Measurements from ENCODE around the gene INPP5K. TPM values are rescaled to one million over a fixed set of nuclear protein-coding genes. Genes with fewer than 3 reads are reported as not detected.

Gene INPP5K
- total RNA-seq, 1 experiment from 2014 or later, result 29.4 TPM

GRCh38 chr17:1482680-1483079, 33.7 kb downstream of the INPP5K start:
- Histone ChIP-seq H3K4me2 (ENCODE audit: insufficient read depth, insufficient read length, low read length) (no peak overlapping the region), H3K9me3 (ENCODE audit: control insufficient read depth, low read depth, low read length) (no peaks in the 10 kb centered on the region), H2BK120ac (ENCODE audit: low read depth, low read length, poor library complexity, severe bottlenecking) (no peak overlapping the region), H2BK12ac (ENCODE audit: insufficient read length, low read depth, low read length) (no peak overlapping the region), H3K79me1 (ENCODE audit: insufficient read depth, low read depth, low read length, poor library complexity, severe bottlenecking) (no peaks in the 10 kb centered on the region), H4K20me1 (ENCODE audit: control insufficient read depth, insufficient read depth, insufficient read length) (no peaks in the 10 kb centered on the region), H3K23ac (ENCODE audit: insufficient read length, low read depth, low read length) (no peak overlapping the region), H4K91ac (ENCODE audit: insufficient read length, low read depth, low read length) (no peak overlapping the region), H3K23me2 (ENCODE audit: insufficient read length, low read depth, low read length, poor library complexity, severe bottlenecking) (peaks cover 11% of the 10 kb centered on the region), H3K27me3 (ENCODE audit: insufficient read depth, low read length) (no peaks in the 10 kb centered on the region), H2AK5ac (ENCODE audit: insufficient read length, low read length) (no peak overlapping the region), H2AFZ (ENCODE audit: low read length) (no peak overlapping the region), H3K56ac (ENCODE audit: insufficient read length, low read depth, low read length) (no peak overlapping the region), H2BK5ac (ENCODE audit: insufficient read length, low read length) (no peak overlapping the region), H3K4me1 (ENCODE audit: insufficient read depth, low read length) (no peaks in the 10 kb centered on the region), H4K8ac (replicated peaks; ENCODE audit: insufficient read length, low read depth, low read length) (no peak overlapping the region), H3K79me2 (ENCODE audit: insufficient read depth, low read length) (no peaks in the 10 kb centered on the region), H3K27ac (ENCODE audit: insufficient read length, low read depth, low read length) (no peak overlapping the region), H3T11ph (ENCODE audit: low read length) (no peak overlapping the region), H3K14ac (ENCODE audit: insufficient read depth, low read length) (no peak overlapping the region; the same call in 1 of the 2 replicates), H3K18ac (ENCODE audit: insufficient read length, low read depth, low read length) (no peak overlapping the region), H4K5ac (ENCODE audit: insufficient read length, low read depth, low read length) (no peak overlapping the region), H2BK15ac (ENCODE audit: low read depth, low read length) (no peak overlapping the region), H2BK20ac (ENCODE audit: low read depth, low read length, poor library complexity, severe bottlenecking) (no peak overlapping the region), H3K4ac (ENCODE audit: low read depth, low read length) (no peak overlapping the region), H3K9ac (ENCODE audit: extremely low read depth, insufficient read length, low read length) (no peak overlapping the region)
- Mint-ChIP-seq H3K9me3 (peaks cover 0 to 3% of the 10 kb centered on the region in 2 experiments; a peak in 2 of 5 replicates), H3K27me3 (ENCODE audit: low read depth) (peaks cover 2% of the 10 kb centered on the region; the same call in 1 of the 2 replicates), H3K36me3 (ENCODE audit: insufficient read depth in 1 of 3, low read depth in 3 of 3) (peaks cover 2 to 55% (median 48%) of the 10 kb centered on the region in 3 experiments; a peak in 6 of 7 replicates), H3K4me1 (peaks cover 14 to 24% of the 10 kb centered on the region in 2 experiments), H3K4me3 (no peak overlapping the region), H3K27ac (no peak overlapping the region)
- DNase-seq, result no peak
- WGBS (ENCODE audit: extremely low coverage, insufficient read length, low lambda C conversion rate), result no CpG with 5 or more reads among the region's 20 CpGs
- no peak for TF ChIP-seq CTCF (conservative IDR thresholded peaks at IDR 0.05)

All from H9 (cell line).